Progenitor cell of endocrine pancreas (in vitro differentiated cells): Measurements from ENCODE around the gene GPC4. TPM values are rescaled to one million over a fixed set of nuclear protein-coding genes. Genes with fewer than 3 reads are reported as not detected.

Source experiments
- DNase-seq: peaks from one replicate; pipeline ENCODE4 v3.0.0; 2021; ENCODE audit warnings: low spot score; ENCODE audit not compliant: unreplicated experiment
- H3K27ac Mint-ChIP-seq: 2 replicates; pipeline ENCODE4 v1.8.0; 2021; ENCODE audit warnings: mild to moderate bottlenecking, moderate library complexity, mixed read lengths
- H3K27me3 Mint-ChIP-seq: 2 replicates; pipeline ENCODE4 v1.8.0; 2021; ENCODE audit warnings: mixed read lengths
- H3K36me3 Mint-ChIP-seq: 2 replicates; pipeline ENCODE4 v1.8.0; 2022; ENCODE audit warnings: mixed read lengths; ENCODE audit not compliant: insufficient read depth
- H3K4me1 Mint-ChIP-seq: 2 replicates; pipeline ENCODE4 v1.8.0; 2021; ENCODE audit warnings: low read depth, mixed read lengths
- H3K4me3 Mint-ChIP-seq: 2 replicates; pipeline ENCODE4 v1.8.0; 2021; ENCODE audit warnings: low read depth, mild to moderate bottlenecking, moderate library complexity, mixed read lengths
- H3K9me3 Mint-ChIP-seq: 2 replicates; pipeline ENCODE4 v1.8.0; 2021; ENCODE audit warnings: low read depth, mixed read lengths
- total RNA-seq: library from RNA; stranded (reverse); gene quantifications from 2 replicates; pipeline ENCODE4 v1.2.1, GENCODE V29; 2021
- TF ChIP-seq, protein P1 (sequence below): fragments of 200-600 bp; sonication (generic); IDR thresholded peaks from one replicate; pipeline ENCODE4 v1.5.0; 2021; ENCODE audit warnings: antibody characterized with exemption, mild to moderate bottlenecking; ENCODE audit not compliant: unreplicated experiment

GPC4 gene
- total RNA-seq, 1 donor from 2014 or later: 10.8 TPM

DNA sequence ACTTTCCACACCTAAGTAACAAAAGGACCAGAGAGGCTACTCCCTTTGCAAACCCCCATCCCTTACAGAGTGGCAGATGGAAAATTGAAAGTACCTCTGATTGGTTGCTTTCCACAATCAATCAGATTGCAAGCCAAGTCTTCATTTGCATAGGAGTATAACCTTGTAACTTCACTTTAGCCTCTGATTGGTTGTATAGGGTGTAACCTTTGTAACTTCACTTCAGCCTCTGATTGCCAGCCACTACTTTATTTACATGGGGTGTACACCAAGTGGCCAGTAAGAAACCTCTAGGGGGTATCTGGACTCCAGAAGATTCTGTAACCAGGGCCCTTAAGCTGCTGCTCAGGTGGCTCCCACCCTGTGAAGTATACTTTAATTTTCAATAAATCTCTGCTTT lies 48.6 kb downstream of the GPC4 start:
- peaks cover 9% of the 10 kb centered on the region for H3K4me1 Mint-ChIP-seq
- H3K27me3 Mint-ChIP-seq: no peaks in the 10 kb centered on the region
- H3K9me3 Mint-ChIP-seq: no peaks in the 10 kb centered on the region
- H3K27ac Mint-ChIP-seq: no peak overlapping the region
- H3K4me3 Mint-ChIP-seq: no peak overlapping the region
- no peak for DNase-seq
- TF ChIP-seq, protein P1, sequence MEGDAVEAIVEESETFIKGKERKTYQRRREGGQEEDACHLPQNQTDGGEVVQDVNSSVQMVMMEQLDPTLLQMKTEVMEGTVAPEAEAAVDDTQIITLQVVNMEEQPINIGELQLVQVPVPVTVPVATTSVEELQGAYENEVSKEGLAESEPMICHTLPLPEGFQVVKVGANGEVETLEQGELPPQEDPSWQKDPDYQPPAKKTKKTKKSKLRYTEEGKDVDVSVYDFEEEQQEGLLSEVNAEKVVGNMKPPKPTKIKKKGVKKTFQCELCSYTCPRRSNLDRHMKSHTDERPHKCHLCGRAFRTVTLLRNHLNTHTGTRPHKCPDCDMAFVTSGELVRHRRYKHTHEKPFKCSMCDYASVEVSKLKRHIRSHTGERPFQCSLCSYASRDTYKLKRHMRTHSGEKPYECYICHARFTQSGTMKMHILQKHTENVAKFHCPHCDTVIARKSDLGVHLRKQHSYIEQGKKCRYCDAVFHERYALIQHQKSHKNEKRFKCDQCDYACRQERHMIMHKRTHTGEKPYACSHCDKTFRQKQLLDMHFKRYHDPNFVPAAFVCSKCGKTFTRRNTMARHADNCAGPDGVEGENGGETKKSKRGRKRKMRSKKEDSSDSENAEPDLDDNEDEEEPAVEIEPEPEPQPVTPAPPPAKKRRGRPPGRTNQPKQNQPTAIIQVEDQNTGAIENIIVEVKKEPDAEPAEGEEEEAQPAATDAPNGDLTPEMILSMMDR: no peak
- H3K36me3 Mint-ChIP-seq: no peaks in the 10 kb centered on the region

DNA sequence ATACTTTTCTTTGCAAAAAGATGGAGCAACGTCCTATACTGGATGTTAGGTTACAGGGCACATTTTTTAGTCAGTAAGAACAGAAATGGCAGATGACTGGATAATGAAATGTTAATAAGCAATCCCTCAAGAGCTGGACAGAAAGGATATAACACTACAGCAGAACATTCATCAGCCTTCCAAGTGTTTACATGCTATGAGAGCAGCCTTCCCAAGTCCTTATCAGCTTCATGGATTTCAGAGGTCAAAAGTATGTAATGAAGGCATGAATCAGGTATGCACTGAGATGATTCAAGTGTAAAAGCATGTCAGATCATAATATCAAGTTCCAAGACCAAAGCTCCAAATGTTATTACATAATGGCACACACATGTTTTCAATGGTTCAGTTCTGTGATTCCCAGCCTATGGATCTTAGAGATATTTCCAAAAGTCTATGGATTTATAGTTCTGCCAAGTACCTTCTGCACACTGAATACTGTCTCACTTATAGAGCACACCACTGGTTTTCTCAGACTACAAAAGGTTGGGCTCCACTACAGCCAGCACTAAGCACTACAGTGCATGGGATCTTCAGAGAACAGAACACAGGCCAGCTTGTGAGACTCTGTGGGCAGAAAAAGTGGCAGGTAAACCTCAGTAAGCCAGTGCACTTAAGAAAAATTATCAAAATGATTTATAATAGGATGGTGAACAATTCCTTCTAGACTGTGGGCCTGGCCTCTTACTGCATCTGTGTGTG lies 49.2 kb downstream of the GPC4 start:
- Mint-ChIP-seq H3K9me3 (no peaks in the 10 kb centered on the region), H3K27me3 (no peaks in the 10 kb centered on the region), H3K27ac (no peak overlapping the region), H3K4me1 (peaks cover 9% of the 10 kb centered on the region), H3K4me3 (no peak overlapping the region), H3K36me3 (no peaks in the 10 kb centered on the region)
- TF ChIP-seq, protein P1: no peak
- no peak for DNase-seq

- Mint-ChIP-seq H3K4me1 (peaks cover 7% of the 10 kb centered on the region), H3K27ac (no peak overlapping the region), H3K36me3 (no peaks in the 10 kb centered on the region)
These were observed 50.4 kb downstream of the GPC4 start for GRCh38 chrX:133364865-133365264.

DNA sequence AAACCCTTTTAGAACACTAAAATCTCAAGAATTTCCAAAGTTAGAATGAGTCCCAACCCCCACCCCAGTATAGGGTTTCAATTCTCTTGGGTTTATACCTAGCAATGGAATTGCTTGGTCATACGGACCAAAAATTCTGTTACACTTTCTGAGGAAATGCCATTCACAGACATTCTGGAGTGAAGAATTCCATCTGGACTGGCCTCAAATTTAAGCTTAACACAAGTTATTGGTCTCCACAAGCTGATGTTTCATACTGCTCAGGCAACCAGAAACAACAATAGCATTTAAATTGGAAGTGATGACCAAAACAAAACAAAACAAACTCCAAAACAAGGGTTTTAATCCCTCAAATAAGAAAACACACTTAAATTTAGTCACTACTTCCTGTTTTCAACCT lies 51.1 kb downstream of the GPC4 start:
- Mint-ChIP-seq H3K36me3 (no peaks in the 10 kb centered on the region), H3K4me1 (peaks cover 6% of the 10 kb centered on the region), H3K27ac (no peak overlapping the region)

More at GRCh38 chrX:133364865-133365264, 50.4 kb downstream of the GPC4 start:
- TF ChIP-seq, protein P1: no peak
- no peaks in the 10 kb centered on the region for H3K9me3 Mint-ChIP-seq
- H3K27me3 Mint-ChIP-seq: no peaks in the 10 kb centered on the region
- no peak for DNase-seq
- no peak overlapping the region for H3K4me3 Mint-ChIP-seq

DNA sequence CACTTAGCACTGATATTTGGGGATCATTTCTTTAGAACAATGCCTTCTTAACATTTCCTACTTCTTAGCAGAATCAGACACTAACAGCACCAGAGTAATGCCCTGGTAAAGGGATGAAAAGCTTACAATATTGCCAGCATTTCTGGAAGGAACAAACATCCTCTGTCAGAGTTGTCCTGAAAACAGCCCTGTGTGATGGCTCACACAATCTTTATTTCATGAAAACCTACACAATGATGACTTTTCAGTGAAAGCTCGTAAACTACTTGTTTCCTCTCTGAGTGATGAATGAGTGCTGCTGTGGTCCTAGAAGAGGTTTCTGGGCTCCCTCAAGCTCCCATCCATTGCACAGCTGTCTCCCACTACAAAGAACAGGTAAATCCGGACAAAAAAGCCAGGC lies 52.8 kb downstream of the GPC4 start:
- no peaks in the 10 kb centered on the region for H3K9me3 Mint-ChIP-seq
- no peaks in the 10 kb centered on the region for H3K36me3 Mint-ChIP-seq
- no peak for DNase-seq
- TF ChIP-seq, protein P1: no peak
- no peak overlapping the region for H3K4me3 Mint-ChIP-seq
- no peak overlapping the region for H3K27ac Mint-ChIP-seq
- H3K27me3 Mint-ChIP-seq: no peaks in the 10 kb centered on the region
- H3K4me1 Mint-ChIP-seq: peaks cover 3% of the 10 kb centered on the region

More for the DNA sequence above, 51.1 kb downstream of the GPC4 start:
- Mint-ChIP-seq H3K27me3 (no peaks in the 10 kb centered on the region), H3K9me3 (no peaks in the 10 kb centered on the region), H3K4me3 (no peak overlapping the region)
- no peak for DNase-seq
- TF ChIP-seq, protein P1: no peak
